ENCODE data around the gene PLD1. TPM values are rescaled to one million over a fixed set of nuclear protein-coding genes. Genes with fewer than 3 reads are reported as not detected.

PLD1 gene
- total RNA-seq, 1 donor from 2014 or later, result 59.5 TPM

DNA sequence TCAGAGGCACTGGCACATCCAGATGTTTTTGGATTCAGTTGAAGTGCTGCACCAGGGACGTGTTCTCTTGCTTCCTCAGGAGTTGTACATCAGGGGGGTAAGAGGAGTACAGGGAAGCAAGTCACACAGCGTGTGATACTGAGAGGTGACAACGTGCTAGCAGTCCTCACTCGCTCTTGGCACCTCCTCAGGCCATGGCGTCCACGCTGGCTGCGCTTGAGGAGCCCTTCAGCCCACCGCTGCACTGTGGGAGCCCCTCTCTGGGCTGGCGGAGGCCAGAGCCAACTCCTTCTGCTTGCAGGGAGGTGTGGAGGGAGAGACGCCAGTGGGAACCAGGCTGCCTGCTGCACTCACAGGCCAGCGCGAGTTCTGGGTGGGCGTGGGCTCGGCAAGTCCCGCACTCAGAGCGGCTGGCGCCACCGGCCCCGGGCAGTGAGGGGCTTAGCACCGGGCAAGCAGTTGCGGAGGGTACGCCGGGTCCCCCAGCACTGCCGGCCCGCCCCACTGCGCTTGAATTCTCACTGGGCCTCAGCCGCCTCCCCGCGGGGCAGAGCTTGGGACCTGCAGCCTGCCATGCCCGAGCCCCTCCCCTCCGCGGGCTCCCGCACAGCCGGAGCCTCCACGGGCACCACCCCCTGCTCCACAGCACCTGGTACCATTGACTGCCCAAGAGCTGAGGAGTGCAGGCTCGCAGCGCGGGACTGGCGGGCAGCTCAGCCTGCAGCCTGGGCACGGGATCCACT, 64.5 kb downstream of the PLD1 start:
- no peaks in the 10 kb centered on the region for H3K27me3 ChIP-seq (ENCODE audit: low read depth)
- no peak overlapping the region for H3K4me3 ChIP-seq
- intact Hi-C loops (cut with micrococcal nuclease), result no loop called here
- H3K9me3 ChIP-seq (replicated peaks), result no peaks in the 10 kb centered on the region
- DNase-seq, result no peak
- H3K4me1 ChIP-seq, result peaks cover 96% of the 10 kb centered on the region
- TF ChIP-seq, protein P1, sequence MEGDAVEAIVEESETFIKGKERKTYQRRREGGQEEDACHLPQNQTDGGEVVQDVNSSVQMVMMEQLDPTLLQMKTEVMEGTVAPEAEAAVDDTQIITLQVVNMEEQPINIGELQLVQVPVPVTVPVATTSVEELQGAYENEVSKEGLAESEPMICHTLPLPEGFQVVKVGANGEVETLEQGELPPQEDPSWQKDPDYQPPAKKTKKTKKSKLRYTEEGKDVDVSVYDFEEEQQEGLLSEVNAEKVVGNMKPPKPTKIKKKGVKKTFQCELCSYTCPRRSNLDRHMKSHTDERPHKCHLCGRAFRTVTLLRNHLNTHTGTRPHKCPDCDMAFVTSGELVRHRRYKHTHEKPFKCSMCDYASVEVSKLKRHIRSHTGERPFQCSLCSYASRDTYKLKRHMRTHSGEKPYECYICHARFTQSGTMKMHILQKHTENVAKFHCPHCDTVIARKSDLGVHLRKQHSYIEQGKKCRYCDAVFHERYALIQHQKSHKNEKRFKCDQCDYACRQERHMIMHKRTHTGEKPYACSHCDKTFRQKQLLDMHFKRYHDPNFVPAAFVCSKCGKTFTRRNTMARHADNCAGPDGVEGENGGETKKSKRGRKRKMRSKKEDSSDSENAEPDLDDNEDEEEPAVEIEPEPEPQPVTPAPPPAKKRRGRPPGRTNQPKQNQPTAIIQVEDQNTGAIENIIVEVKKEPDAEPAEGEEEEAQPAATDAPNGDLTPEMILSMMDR (IDR thresholded peaks at IDR 0.05; ENCODE audit: borderline replicate concordance), result no peak
- H3K36me3 ChIP-seq, result peaks cover 6% of the 10 kb centered on the region
- H3K27ac ChIP-seq (replicated peaks), result peak overlapping the region; percentile 77

- Histone ChIP-seq H3K27me3 (ENCODE audit: low read depth) (no peaks in the 10 kb centered on the region), H3K36me3 (peaks cover 6% of the 10 kb centered on the region), H3K9me3 (replicated peaks) (no peaks in the 10 kb centered on the region), H3K4me1 (peaks cover 95% of the 10 kb centered on the region), H3K4me3 (no peak overlapping the region), H3K27ac (replicated peaks) (peak overlapping the region; percentile 77)
- DNase-seq, result no peak
- TF ChIP-seq, protein P1 (IDR thresholded peaks at IDR 0.05; ENCODE audit: borderline replicate concordance), result no peak
- intact Hi-C loops (cut with micrococcal nuclease), result no loop called here
Observed at GRCh38 chr3:171744158-171744741, 66.0 kb downstream of the PLD1 start.

DNA sequence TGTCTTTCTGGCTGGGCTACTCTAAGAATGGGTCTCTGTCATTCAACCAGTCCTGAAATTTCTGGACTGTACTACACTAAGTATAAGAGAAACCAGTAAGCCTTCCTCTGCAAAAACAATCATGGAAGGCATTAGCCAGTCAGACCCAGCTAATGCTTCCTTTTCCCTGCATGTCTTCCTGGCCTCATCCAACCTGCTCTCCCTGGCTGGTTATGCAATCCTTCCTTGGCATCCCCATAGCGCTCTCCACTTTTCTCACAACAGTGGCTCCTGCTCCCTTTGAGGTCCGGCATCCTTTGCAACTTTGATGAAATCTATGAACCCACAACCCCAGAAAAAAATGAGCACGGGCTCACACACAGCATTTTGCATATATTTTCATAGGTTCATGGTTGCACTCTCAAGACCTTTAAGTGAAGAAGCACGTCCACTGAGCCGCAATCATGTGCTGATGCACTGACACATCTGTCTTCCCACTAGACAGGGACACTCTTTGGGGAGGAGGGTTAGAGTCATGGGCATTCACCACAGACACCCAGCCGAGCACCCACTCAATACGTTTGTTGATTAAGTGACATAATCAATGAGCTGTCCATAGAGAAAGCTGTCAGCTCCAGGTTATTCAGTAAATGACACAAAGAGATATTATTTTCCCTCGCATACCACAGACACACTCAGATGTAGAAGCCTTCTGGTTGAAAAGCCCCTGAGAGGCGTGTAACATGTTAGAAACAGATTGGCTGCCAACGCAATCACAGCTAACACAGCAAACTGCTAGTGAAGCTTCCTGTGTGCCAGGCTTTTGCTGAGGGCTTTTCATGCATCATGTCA, 66.7 kb downstream of the PLD1 start:
- no peaks in the 10 kb centered on the region for H3K27me3 ChIP-seq (ENCODE audit: low read depth)
- H3K4me3 ChIP-seq, result no peak overlapping the region
- H3K9me3 ChIP-seq (replicated peaks), result no peaks in the 10 kb centered on the region
- no peak for DNase-seq
- H3K36me3 ChIP-seq, result peaks cover 6% of the 10 kb centered on the region
- peak overlapping the region; percentile 77 for H3K27ac ChIP-seq (replicated peaks)
- TF ChIP-seq, protein P1 (IDR thresholded peaks at IDR 0.05; ENCODE audit: borderline replicate concordance), result no peak
- intact Hi-C loops (cut with micrococcal nuclease), result no loop called here
- H3K4me1 ChIP-seq, result peaks cover 95% of the 10 kb centered on the region

DNA sequence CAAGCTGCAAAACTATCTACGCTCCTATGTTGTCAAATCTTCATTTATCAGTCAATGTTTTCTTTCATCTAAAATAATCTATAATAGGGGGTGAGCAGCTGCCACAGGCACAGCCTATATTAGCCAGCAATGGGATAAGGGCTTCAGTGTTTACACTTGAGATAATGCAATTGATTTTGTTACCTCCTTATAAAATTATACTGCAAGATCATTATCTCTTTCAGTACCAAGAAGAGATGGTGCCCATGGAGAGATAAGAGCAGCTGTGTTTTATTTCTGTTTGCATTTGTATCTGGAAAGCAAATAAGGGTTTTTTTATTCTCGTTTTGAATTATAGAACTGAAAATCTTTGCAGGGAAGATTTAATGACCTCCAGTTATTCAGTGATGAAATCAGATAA, 68.9 kb downstream of the PLD1 start:
- peaks cover 12% of the 10 kb centered on the region for H3K36me3 ChIP-seq
- DNase-seq, result no peak
- no peak overlapping the region for H3K4me3 ChIP-seq
- H3K27ac ChIP-seq (replicated peaks), result peak overlapping the region; percentile 2
- intact Hi-C loops (cut with micrococcal nuclease), result no loop called here
- H3K27me3 ChIP-seq (ENCODE audit: low read depth), result no peaks in the 10 kb centered on the region
- no peaks in the 10 kb centered on the region for H3K9me3 ChIP-seq (replicated peaks)
- TF ChIP-seq, protein P1 (IDR thresholded peaks at IDR 0.05; ENCODE audit: borderline replicate concordance), result no peak
- H3K4me1 ChIP-seq, result peaks cover 85% of the 10 kb centered on the region

- Histone ChIP-seq H3K27ac (replicated peaks) (no peak overlapping the region), H3K4me3 (no peak overlapping the region), H3K27me3 (ENCODE audit: low read depth) (no peaks in the 10 kb centered on the region), H3K4me1 (peaks cover 39% of the 10 kb centered on the region), H3K36me3 (peaks cover 52% of the 10 kb centered on the region), H3K9me3 (replicated peaks) (no peaks in the 10 kb centered on the region)
- DNase-seq, result no peak
- intact Hi-C loops (cut with micrococcal nuclease), result no loop called here
- TF ChIP-seq, protein P1 (IDR thresholded peaks at IDR 0.05; ENCODE audit: borderline replicate concordance), result no peak
Observed at GRCh38 chr3:171736556-171736955, 73.7 kb downstream of the PLD1 start.
